Lung (tissue), 12 donors: ENCODE data around the gene GON7. TPM values are rescaled to one million over a fixed set of nuclear protein-coding genes. Genes with fewer than 3 reads are reported as not detected.

ENCODE experiments used
- ATAC-seq: fragments of 200-7000 bp; cut with Tn5 transposase; one replicate; pipeline ENCODE4 v1.9.1; 2020; ENCODE audit warnings: moderate number of reproducible peaks; ENCODE audit not compliant: insufficient read depth, low FRiP score
- DNase-seq, 3 donors: peaks; one replicate each; pipeline ENCODE4 v3.0.0-alpha.2; 2013 to 2017
- H3K27ac ChIP-seq, 2 donors: one replicate each; pipeline ENCODE4 v1.5.1; 2013; ENCODE audit warnings: mild to moderate bottlenecking in 2 of 2, moderate library complexity in 2 of 2, control low read depth in 1 of 2, inconsistent platforms in 1 of 2, low read depth in 1 of 2, low read length in 1 of 2
- H3K27me3 ChIP-seq, 3 donors: one replicate each; pipeline ENCODE4 v1.5.1; 2013; ENCODE audit warnings: low read length in 2 of 3; ENCODE audit not compliant: control insufficient read depth in 3 of 3, insufficient read depth in 3 of 3
- H3K36me3 ChIP-seq, 4 donors: one replicate each; pipeline ENCODE4 v1.5.1; 2013; ENCODE audit warnings: low read length in 4 of 4, mild to moderate bottlenecking in 1 of 4, moderate library complexity in 1 of 4; ENCODE audit not compliant: control insufficient read depth in 4 of 4, insufficient read depth in 4 of 4
- H3K4me1 ChIP-seq, 5 donors: one replicate each; pipeline ENCODE4 v1.5.1; 2013; ENCODE audit warnings: low read length in 5 of 5, mild to moderate bottlenecking in 2 of 5, moderate library complexity in 1 of 5; ENCODE audit not compliant: control insufficient read depth in 5 of 5, insufficient read depth in 5 of 5
- H3K4me3 ChIP-seq: one replicate; pipeline ENCODE4 v1.5.1; 2013; ENCODE audit warnings: mild to moderate bottlenecking, control low read depth, moderate library complexity
- H3K9ac ChIP-seq, 2 donors: one replicate each; pipeline ENCODE4 v1.5.1; 2013; ENCODE audit warnings: low read length in 2 of 2, control low read depth in 1 of 2; ENCODE audit not compliant: insufficient read depth in 1 of 2
- H3K9me3 ChIP-seq, 4 donors: one replicate each; pipeline ENCODE4 v1.5.1; 2013; ENCODE audit warnings: low read length in 3 of 4, mild to moderate bottlenecking in 1 of 4, moderate library complexity in 1 of 4; ENCODE audit not compliant: control insufficient read depth in 4 of 4, insufficient read depth in 3 of 4
- WGBS, 2 donors: extraction: QIAGEN DNeasy Blood & Tissue Kit; methylation state at CpG; one replicate each; pipeline ENCODE4 v1.1.7; 2013; 5-methylcytosine and 5-hydroxymethylcytosine counted together
- polyA plus RNA-seq, 2 donors: library from polyadenylated mRNA; stranded (reverse); fragments of 200-250 nt; gene quantifications; one replicate each; pipeline ENCODE4 v1.2.1, GENCODE V29; 2013
- total RNA-seq, 2 donors: library from RNA; depleted of rRNA in 1 of 2; stranded (reverse); fragments of >200 nt in 1 of 2; gene quantifications; one replicate each; pipeline ENCODE4 v1.2.1, GENCODE V29; 2014 to 2021
- TF ChIP-seq, protein P1 (sequence below): IDR thresholded peaks from 2 replicates; pipeline ENCODE4 v1.5.1; 2012; ENCODE audit warnings: mild to moderate bottlenecking; ENCODE audit errors: control extremely low read depth, extremely low read depth
- donor health status: control.
- donor health status: control.
- donor health status: Bipolar disorder and iron deficiency.
- donor health status: healthy.
- donor health status: DM: yes; HTN: yes; CAD: no.

Gene GON7
- total and polyA plus RNA-seq, 4 donors, result 20.7 to 24.3 (median 21.7) TPM

DNA sequence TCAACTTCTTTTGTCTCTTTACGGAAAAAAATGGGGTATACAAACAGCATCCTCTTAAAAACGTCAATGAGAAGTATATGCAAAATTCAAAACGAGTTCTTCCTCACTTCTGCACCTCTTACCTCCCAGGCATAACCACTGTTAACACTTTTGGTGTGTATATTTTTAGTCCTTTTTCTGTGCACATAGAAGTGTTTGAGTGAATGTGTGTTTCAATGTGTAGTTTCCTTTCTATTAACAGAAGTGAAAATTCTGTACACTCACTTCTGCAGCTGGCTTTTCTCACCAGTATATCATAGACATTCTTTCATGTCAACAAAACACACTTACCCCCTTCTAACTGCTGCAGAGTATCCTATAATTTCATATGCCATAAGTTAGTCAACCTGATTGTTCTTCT is 5.6 kb upstream of the GON7 start:
- DNase-seq (no peak), ATAC-seq (no peak)
- Histone ChIP-seq H3K4me1 (peaks cover 0 to 15% (median 8%) of the 10 kb centered on the region in 5 donors), H3K4me3 (no peak overlapping the region), H3K27me3 (no peaks in the 10 kb centered on the region), H3K36me3 (peaks cover 0 to 38% (median 23%) of the 10 kb centered on the region in 4 donors), H3K9me3 (no peaks in the 10 kb centered on the region), H3K27ac (no peak overlapping the region), H3K9ac (no peak overlapping the region)
- TF ChIP-seq, protein P1, sequence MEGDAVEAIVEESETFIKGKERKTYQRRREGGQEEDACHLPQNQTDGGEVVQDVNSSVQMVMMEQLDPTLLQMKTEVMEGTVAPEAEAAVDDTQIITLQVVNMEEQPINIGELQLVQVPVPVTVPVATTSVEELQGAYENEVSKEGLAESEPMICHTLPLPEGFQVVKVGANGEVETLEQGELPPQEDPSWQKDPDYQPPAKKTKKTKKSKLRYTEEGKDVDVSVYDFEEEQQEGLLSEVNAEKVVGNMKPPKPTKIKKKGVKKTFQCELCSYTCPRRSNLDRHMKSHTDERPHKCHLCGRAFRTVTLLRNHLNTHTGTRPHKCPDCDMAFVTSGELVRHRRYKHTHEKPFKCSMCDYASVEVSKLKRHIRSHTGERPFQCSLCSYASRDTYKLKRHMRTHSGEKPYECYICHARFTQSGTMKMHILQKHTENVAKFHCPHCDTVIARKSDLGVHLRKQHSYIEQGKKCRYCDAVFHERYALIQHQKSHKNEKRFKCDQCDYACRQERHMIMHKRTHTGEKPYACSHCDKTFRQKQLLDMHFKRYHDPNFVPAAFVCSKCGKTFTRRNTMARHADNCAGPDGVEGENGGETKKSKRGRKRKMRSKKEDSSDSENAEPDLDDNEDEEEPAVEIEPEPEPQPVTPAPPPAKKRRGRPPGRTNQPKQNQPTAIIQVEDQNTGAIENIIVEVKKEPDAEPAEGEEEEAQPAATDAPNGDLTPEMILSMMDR, result no peak
- 80 to 84% methylated on average over 3 of the region's 3 CpGs for WGBS, 2 donors

DNA sequence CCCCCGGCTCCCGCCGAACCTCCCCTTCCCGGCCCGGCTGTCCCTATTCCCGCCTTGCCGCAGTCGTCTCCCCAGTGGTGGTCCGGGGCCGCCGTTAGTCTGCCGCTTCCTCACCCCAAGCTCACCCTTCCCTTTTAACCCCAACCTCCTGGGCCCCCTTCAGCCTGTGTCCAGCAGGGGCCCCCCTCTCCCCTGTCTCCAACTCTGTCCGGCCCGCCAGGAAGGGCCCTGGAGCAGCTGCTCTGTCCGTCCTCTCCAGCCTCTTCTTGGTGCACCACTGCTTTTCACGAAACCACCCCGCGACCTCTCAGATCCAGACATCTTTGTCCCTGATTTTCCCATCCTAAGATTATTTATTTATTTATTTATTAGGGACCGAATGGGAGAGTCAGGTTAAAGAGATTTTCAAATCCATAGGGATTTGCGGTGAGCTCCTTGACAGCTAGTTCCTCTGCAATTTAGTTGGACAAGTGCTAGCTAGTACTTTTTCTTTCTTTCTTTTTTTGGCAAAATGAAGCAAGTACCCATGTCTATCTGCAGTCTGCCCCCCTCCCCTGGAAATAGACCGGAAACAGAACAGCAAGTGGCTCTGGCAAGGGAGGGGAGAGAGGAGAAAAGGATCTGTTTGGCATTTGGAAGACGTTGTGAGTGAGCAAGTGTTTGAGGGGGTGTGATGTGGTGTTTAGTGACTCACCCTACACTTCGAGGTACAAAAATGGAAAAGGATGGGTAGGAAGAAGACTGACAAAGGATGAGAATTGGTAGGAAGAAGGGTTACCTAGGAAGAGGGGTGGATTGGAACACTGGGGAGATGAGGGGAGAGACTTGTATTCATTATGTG is 823 bp upstream of the GON7 start:
- TF ChIP-seq, protein P1, result peak; percentile 21
- H3K27ac ChIP-seq, result peak overlapping the region; percentile 84 to 88
- H3K36me3 ChIP-seq, result peaks cover 0 to 10% (median 6%) of the 10 kb centered on the region in 4 donors
- H3K4me3 ChIP-seq, result peak overlapping the region; percentile 73
- no peaks in the 10 kb centered on the region for H3K9me3 ChIP-seq
- H3K27me3 ChIP-seq, result no peaks in the 10 kb centered on the region
- peaks cover 5 to 24% (median 8%) of the 10 kb centered on the region in 5 donors for H3K4me1 ChIP-seq
- WGBS, 2 donors, result 0% methylated on average over 22 to 23 of the region's 23 CpGs
- DNase-seq, result peak; percentile 65 to 70 (median 65)
- H3K9ac ChIP-seq, result peak overlapping the region in 1 of 2 donors; percentile 69
- ATAC-seq, result peak; percentile 74

GRCh38 chr14:93201155-93201704 is 5.6 kb downstream of the GON7 start:
- WGBS, 2 donors, result 78 to 90% methylated on average over 7 of the region's 7 CpGs
- no peak overlapping the region for H3K27ac ChIP-seq
- no peaks in the 10 kb centered on the region for H3K9me3 ChIP-seq
- TF ChIP-seq, protein P1, result no peak
- no peak for ATAC-seq
- no peak overlapping the region for H3K4me3 ChIP-seq
- H3K9ac ChIP-seq, result no peak overlapping the region
- H3K36me3 ChIP-seq, result peaks cover 0 to 2% (median under 1%) of the 10 kb centered on the region in 4 donors
- peaks cover 0 to 7% (median 5%) of the 10 kb centered on the region in 5 donors for H3K4me1 ChIP-seq
- DNase-seq, result no peak
- no peaks in the 10 kb centered on the region for H3K27me3 ChIP-seq
